Left ventricle myocardium inferior (tissue), 1 donor: ENCODE measurements around the gene KRTAP2-3. TPM values are rescaled to one million over a fixed set of nuclear protein-coding genes. Genes with fewer than 3 reads are reported as not detected.
"Not testable (repeated sequence)": the region's sequence is repeated elsewhere in the genome, so short reads cannot be mapped to it uniquely, and the experiment has no call there.

Experiments
- DNase-seq: peaks from one replicate; pipeline ENCODE4 v3.0.0-alpha.2; 2020
- H3K27ac ChIP-seq: fragments of 200-600 bp; replicated peaks from 2 replicates; pipeline ENCODE4 v1.8.0; 2021
- H3K27me3 ChIP-seq: fragments of 200-600 bp; 2 replicates; pipeline ENCODE4 v1.8.0; 2021; ENCODE audit warnings: low read depth
- H3K36me3 ChIP-seq: fragments of 200-600 bp; 2 replicates; pipeline ENCODE4 v1.8.0; 2021
- H3K4me1 ChIP-seq: fragments of 200-600 bp; 2 replicates; pipeline ENCODE4 v1.8.0; 2021
- H3K4me3 ChIP-seq: fragments of 200-600 bp; 2 replicates; pipeline ENCODE4 v1.8.0; 2021; ENCODE audit warnings: mild to moderate bottlenecking, moderate library complexity
- H3K9me3 ChIP-seq: fragments of 200-600 bp; replicated peaks from 2 replicates; pipeline ENCODE4 v1.8.0; 2021
- CTCF ChIP-seq: fragments of 200-600 bp; IDR thresholded peaks from 2 replicates; pipeline ENCODE4 v1.8.0; 2021; ENCODE audit warnings: antibody characterized with exemption, mild to moderate bottlenecking, borderline replicate concordance
- intact Hi-C: fragments of 100-400 bp; cut with micrococcal nuclease; formaldehyde crosslinking; loops from one replicate; pipeline ENCODE4 v1.11.0; 2022
- long read RNA-seq: library from polyadenylated mRNA; unstranded; transcript quantifications from one replicate; pipeline ENCODE4 v2.0.0, GENCODE V29; 2021
- total RNA-seq: library from RNA; stranded (reverse); fragmentation: NEBNext Ultra II Directional; extraction: Animal tissue kit (Norgen Biotek cat#: 25700); gene quantifications from one replicate; pipeline ENCODE4 v1.2.1, GENCODE V29; 2021
- donor health status: DM: no; HTN: yes; CAD: no; lungs with severe emphysema.

KRTAP2-3 gene, protein sequence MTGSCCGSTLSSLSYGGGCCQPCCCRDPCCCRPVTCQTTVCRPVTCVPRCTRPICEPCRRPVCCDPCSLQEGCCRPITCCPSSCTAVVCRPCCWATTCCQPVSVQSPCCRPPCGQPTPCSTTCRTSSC
- total RNA-seq: not detected
- long read RNA-seq: 0 reads

- DNase-seq: no peak
- Histone ChIP-seq H3K27ac (no peak within 1 kb of the TSS), H3K4me3 (no peak within 1 kb of the TSS), H3K4me1 (no peaks in the 10 kb centered on the region), H3K9me3 (peaks cover 8% of the 10 kb centered on the region), H3K36me3 (no peaks in the 10 kb centered on the region), H3K27me3 (peaks cover 97% of the 10 kb centered on the region)
- intact Hi-C loops: no loop called here
- no peak for TF ChIP-seq CTCF
Measured at GRCh38 chr17:41060052-41060604, at the start of gene KRTAP2-3. Gene KRTAP2-3, minus strand, starts transcription at chr17:41060114. Its CDS starts 64 bp downstream, at chr17:41060050.

DNA sequence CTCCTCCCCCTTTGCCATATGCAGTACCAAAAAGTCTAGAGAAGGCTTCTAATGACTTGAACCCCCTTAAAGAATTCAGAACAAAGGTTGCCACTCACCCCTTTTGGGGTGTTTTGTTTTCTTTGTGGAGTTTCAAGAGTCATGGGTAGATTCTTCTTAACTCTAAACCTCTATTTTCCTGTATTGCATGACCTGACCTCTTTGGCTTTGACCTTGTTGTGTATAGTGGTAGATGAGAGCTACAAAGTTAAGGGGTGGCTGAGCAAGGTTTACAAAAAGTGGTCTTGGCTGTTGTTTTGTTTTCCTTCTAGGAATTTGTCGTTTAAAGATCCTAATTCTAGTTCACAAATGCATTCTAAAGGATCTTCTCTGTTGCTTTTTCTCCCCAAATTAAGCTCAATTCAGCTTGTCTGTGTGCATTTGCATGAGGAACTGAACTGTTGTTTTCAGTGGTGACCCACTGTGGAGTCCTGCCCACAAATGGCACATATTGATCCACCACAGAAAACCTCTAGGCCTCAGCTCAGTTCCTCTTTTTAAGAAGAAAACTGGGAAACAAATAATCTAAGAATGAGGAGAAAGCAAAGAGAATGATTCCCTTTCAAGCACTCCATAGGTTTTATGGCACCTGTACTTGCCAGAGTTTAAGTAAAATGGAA is 48.9 kb upstream of the KRTAP2-3 start:
- H3K27ac ChIP-seq, H3K4me1 ChIP-seq, intact Hi-C loops, H3K9me3 ChIP-seq, H3K4me3 ChIP-seq, DNase-seq, H3K36me3 ChIP-seq: not testable (repeated sequence)
- H3K27me3 ChIP-seq: peaks cover 41% of the 10 kb centered on the region

- Histone ChIP-seq H3K4me3 (no peak overlapping the region), H3K27ac (no peak overlapping the region), H3K9me3 (no peaks in the 10 kb centered on the region), H3K4me1 (no peaks in the 10 kb centered on the region), H3K27me3 (peaks cover 41% of the 10 kb centered on the region), H3K36me3 (no peaks in the 10 kb centered on the region)
- intact Hi-C loops: no loop called here
- TF ChIP-seq CTCF: no peak
- DNase-seq: no peak
Measured at GRCh38 chr17:41107941-41108450, 48.1 kb upstream of the KRTAP2-3 start.

- H3K27ac ChIP-seq, DNase-seq, H3K9me3 ChIP-seq, H3K4me1 ChIP-seq, intact Hi-C loops, H3K4me3 ChIP-seq, H3K36me3 ChIP-seq: not testable (repeated sequence)
- peaks cover 58% of the 10 kb centered on the region for H3K27me3 ChIP-seq
Measured at GRCh38 chr17:41105347-41105746, 45.4 kb upstream of the KRTAP2-3 start, which contains the start of gene KRTAP4-9. Gene KRTAP4-9, plus strand, starts transcription at chr17:41105389. Its CDS starts 0 bp downstream, at chr17:41105389.

DNA sequence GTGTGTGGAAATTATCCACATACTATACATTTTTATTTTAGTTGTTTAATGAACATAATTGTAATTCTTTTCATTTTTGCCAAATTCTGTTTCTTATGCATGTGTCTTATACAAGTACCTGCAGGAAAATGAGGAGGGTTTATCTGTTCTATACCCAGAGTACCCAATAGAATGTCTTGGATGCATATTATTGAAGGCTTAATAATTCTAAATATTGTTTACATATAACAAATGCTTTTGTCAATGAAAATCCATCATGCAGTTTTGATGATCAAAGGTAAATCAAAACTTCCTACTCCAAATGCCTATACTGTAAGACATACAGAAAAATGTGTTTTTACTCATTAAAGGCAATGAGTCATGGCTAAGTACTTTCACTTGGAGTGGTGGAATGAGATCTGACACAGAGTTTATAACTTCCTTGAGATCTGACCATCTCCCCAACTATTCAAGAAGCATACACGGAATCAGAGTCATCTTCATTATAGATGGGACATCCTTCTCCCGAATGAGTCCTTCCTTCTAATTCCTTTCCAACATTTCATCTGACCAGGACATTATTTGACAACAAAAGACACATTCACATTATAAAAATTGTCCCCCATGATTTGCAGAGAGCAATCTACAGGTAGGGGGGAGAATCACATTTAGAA is 44.6 kb upstream of the KRTAP2-3 start:
- DNase-seq, H3K36me3 ChIP-seq, intact Hi-C loops, H3K9me3 ChIP-seq, H3K4me3 ChIP-seq, H3K4me1 ChIP-seq, H3K27ac ChIP-seq: not testable (repeated sequence)
- peaks cover 64% of the 10 kb centered on the region for H3K27me3 ChIP-seq

DNA sequence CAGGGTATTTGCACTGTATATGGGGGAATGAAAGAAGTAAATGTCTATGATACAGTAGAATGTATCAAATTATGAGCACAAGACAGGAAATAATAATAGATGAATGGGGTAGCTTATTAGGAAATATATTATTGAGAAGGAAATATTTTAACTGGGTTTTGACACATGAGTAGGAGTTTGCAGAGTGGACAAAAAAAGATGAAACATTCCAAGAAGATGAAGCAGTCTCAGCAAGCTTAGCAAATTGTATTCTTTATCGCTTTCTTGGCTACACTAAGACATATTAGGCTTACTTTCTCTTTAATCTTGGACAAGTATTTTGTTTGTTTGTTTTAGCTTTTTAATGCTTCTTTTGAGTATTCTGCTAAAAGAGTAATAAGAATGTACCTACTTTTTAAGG is 44.0 kb upstream of the KRTAP2-3 start:
- H3K27ac ChIP-seq: no peak overlapping the region
- H3K9me3 ChIP-seq: no peaks in the 10 kb centered on the region
- intact Hi-C loops: no loop called here
- no peak overlapping the region for H3K4me3 ChIP-seq
- H3K36me3 ChIP-seq: no peaks in the 10 kb centered on the region
- TF ChIP-seq CTCF: no peak
- no peak for DNase-seq
- no peaks in the 10 kb centered on the region for H3K4me1 ChIP-seq
- peaks cover 65% of the 10 kb centered on the region for H3K27me3 ChIP-seq
